Stimulated activated CD8-positive, alpha-beta memory T cell treated with anti-CD3 and anti-CD28 coated beads, Interleukin-4, amount 100 ng/mL, for 4 hours (primary cell): ENCODE data around the gene PTPN13.

Source experiments
- DNase-seq, 2 donors: peaks; one replicate each; pipeline ENCODE4 v3.0.0-alpha.2; 2020; ENCODE audit warnings: low read depth in 2 of 2, low spot score in 1 of 2

Gene PTPN13

GRCh38 chr4:86818211-86818610 lies 224.1 kb downstream of the PTPN13 start:
- no peak for DNase-seq

- DNase-seq: no peak
These were observed 224.7 kb downstream of the PTPN13 start for GRCh38 chr4:86818841-86819240.

GRCh38 chr4:86819561-86819960 lies 225.4 kb downstream of the PTPN13 start:
- DNase-seq: no peak

- no peak for DNase-seq
These were observed 227.0 kb downstream of the PTPN13 start for GRCh38 chr4:86821151-86821550.

GRCh38 chr4:86822136-86822535 lies 228.0 kb downstream of the PTPN13 start:
- no peak for DNase-seq

- no peak for DNase-seq
These were observed 231.4 kb downstream of the PTPN13 start for GRCh38 chr4:86825511-86825910.

- no peak for DNase-seq
These were observed 237.4 kb downstream of the PTPN13 start for GRCh38 chr4:86831262-86832130.

- DNase-seq: no peak
These were observed 239.5 kb downstream of the PTPN13 start for GRCh38 chr4:86833615-86834014.

GRCh38 chr4:86834901-86835300 lies 240.8 kb downstream of the PTPN13 start:
- DNase-seq: no peak

- DNase-seq: no peak
These were observed 241.6 kb downstream of the PTPN13 start for GRCh38 chr4:86835677-86836076.

- no peak for DNase-seq
These were observed 243.8 kb downstream of the PTPN13 start for GRCh38 chr4:86837691-86838503.

- DNase-seq: no peak
These were observed 246.7 kb downstream of the PTPN13 start for GRCh38 chr4:86840858-86841257.

GRCh38 chr4:86841309-86841708 lies 247.2 kb downstream of the PTPN13 start:
- no peak for DNase-seq

- no peak for DNase-seq
These were observed 251.5 kb downstream of the PTPN13 start for GRCh38 chr4:86845593-86845992.

GRCh38 chr4:86846921-86847320 lies 252.8 kb downstream of the PTPN13 start:
- no peak for DNase-seq

GRCh38 chr4:86847571-86847970 lies 253.5 kb downstream of the PTPN13 start:
- no peak for DNase-seq

GRCh38 chr4:86848136-86848535 lies 254.0 kb downstream of the PTPN13 start:
- DNase-seq: no peak

GRCh38 chr4:86848732-86849619 lies 254.9 kb downstream of the PTPN13 start, which contains the start of gene SLC10A6:
TSS of gene SLC10A6 (minus strand) at chr4:86849384. CDS start at chr4:86849115, 269 bp downstream.
- no peak for DNase-seq

GRCh38 chr4:86853209-86853608 lies 259.1 kb downstream of the PTPN13 start:
- DNase-seq: no peak

GRCh38 chr4:86855572-86855971 lies 261.5 kb downstream of the PTPN13 start:
- no peak for DNase-seq

- DNase-seq: no peak
These were observed 262.8 kb downstream of the PTPN13 start for GRCh38 chr4:86856896-86857295.
